Thyroid gland (tissue), 4 donors: Measurements from ENCODE around the gene PIP5K1C.

Experiments used
- POLR2A ChIP-seq, 2 donors: fragments of 450-650 bp; IDR thresholded peaks; one replicate each; pipeline ENCODE4 v1.6.1; 2017; ENCODE audit warnings: antibody characterized with exemption in 2 of 2, mild to moderate bottlenecking in 2 of 2, moderate library complexity in 1 of 2
- TF ChIP-seq, protein P1 (sequence below), 6 experiments: fragments of 200-600 bp in 3 of 6; fragments of 450-650 bp in 3 of 6; sonication (generic) in 3 of 6; IDR thresholded peaks; one replicate each; pipeline ENCODE4 v1.5.1; 2016 to 2019; ENCODE audit warnings: antibody characterized with exemption in 6 of 6, mild to moderate bottlenecking in 2 of 6, inconsistent platforms in 1 of 6, moderate library complexity in 1 of 6

DNA sequence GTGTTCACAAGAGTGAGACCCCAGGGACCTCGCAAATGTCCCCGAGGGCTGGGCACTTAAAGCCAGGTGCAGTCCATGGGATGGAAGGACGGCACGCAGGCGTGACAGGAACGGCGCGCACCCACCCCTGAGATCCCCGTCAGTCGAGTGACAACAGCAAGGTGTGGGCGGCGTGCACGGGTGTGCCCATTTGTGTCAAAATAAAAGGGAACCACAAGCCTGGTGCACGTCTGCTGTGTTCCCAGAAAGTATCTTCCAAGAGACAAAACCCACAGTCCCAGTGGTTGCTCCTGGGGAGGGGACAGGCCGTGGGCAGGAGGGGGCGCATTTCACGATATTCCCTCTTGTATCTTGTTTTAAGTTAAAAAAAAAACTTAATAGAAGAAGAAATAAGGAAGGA is 58.0 kb downstream of the PIP5K1C start:
- TF ChIP-seq, protein P1, sequence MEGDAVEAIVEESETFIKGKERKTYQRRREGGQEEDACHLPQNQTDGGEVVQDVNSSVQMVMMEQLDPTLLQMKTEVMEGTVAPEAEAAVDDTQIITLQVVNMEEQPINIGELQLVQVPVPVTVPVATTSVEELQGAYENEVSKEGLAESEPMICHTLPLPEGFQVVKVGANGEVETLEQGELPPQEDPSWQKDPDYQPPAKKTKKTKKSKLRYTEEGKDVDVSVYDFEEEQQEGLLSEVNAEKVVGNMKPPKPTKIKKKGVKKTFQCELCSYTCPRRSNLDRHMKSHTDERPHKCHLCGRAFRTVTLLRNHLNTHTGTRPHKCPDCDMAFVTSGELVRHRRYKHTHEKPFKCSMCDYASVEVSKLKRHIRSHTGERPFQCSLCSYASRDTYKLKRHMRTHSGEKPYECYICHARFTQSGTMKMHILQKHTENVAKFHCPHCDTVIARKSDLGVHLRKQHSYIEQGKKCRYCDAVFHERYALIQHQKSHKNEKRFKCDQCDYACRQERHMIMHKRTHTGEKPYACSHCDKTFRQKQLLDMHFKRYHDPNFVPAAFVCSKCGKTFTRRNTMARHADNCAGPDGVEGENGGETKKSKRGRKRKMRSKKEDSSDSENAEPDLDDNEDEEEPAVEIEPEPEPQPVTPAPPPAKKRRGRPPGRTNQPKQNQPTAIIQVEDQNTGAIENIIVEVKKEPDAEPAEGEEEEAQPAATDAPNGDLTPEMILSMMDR (IDR thresholded peaks at IDR 0.05): no peak
- no peak for TF ChIP-seq POLR2A (IDR thresholded peaks at IDR 0.05)
